B cell (primary cell): Measurements from ENCODE around the gene HBZ. TPM values are rescaled to one million over a fixed set of nuclear protein-coding genes. Genes with fewer than 3 reads are reported as not detected.

Source experiments
- ATAC-seq: fragments of 200-7000 bp; cut with Tn5 transposase; one replicate; pipeline ENCODE4 v1.10.0; 2021; ENCODE audit warnings: low read depth, mild to moderate bottlenecking, moderate number of reproducible peaks, moderate library complexity
- CTCF ChIA-PET: fragments of 350-600 bp; sonication (Branson Sonifier 250); formaldehyde crosslinking; loops from one replicate; lab custom pipeline; 2021; ENCODE audit warnings: antibody characterized with exemption, inconsistent platforms; lab: Charles Lee
- POLR2A ChIA-PET: fragments of 350-600 bp; sonication (Branson Sonifier 250); formaldehyde crosslinking; loops from one replicate; lab custom pipeline; 2021; ENCODE audit warnings: antibody characterized with exemption; lab: Charles Lee
- DNase-seq: peaks from one replicate; pipeline ENCODE4 v3.0.0; 2013
- H2AFZ ChIP-seq: 2 replicates; pipeline ENCODE4 v1.6.1; 2012; ENCODE audit warnings: mild to moderate bottlenecking, low read depth, low read length; ENCODE audit not compliant: insufficient read depth, poor library complexity, severe bottlenecking
- H3K27ac ChIP-seq, 2 donors: 1 replicate in 1 of 2; 2 replicates in 1 of 2; pipeline ENCODE4 v1.5.1; 2012 to 2013; ENCODE audit warnings: low read length in 2 of 2, mild to moderate bottlenecking in 2 of 2, moderate library complexity in 1 of 2
- H3K27me3 ChIP-seq, 4 experiments: fragments of 200-600 bp in 1 of 4; sonication (generic) in 1 of 4; replicated peaks in 1 of 4; 1 replicate in 2 of 4; 2 replicates in 2 of 4; pipeline versions ENCODE4 v1.6.1 to v1.7.0; 2013 to 2016; ENCODE audit warnings: low read length in 3 of 4, mild to moderate bottlenecking in 2 of 4, mixed read lengths in 1 of 4, moderate library complexity in 1 of 4; ENCODE audit not compliant: insufficient read depth in 4 of 4, control insufficient read depth in 3 of 4; ENCODE audit errors: control extremely low read depth in 1 of 4
- H3K36me3 ChIP-seq, 2 experiments: replicated peaks in 1 of 2; 1 replicate in 1 of 2; 2 replicates in 1 of 2; pipeline versions ENCODE4 v1.6.1 to v1.7.1; 2013; ENCODE audit warnings: low read length in 1 of 2; ENCODE audit not compliant: insufficient read depth in 2 of 2, control insufficient read depth in 1 of 2; ENCODE audit errors: control extremely low read depth in 1 of 2, extremely low read depth in 1 of 2
- H3K4me1 ChIP-seq, 2 donors: fragments of 200-600 bp in 1 of 2; sonication (generic) in 1 of 2; 1 replicate in 1 of 2; 2 replicates in 1 of 2; pipeline versions ENCODE4 v1.5.1 to v1.6.1; 2013 to 2017; ENCODE audit warnings: low read length in 2 of 2; ENCODE audit not compliant: control insufficient read depth in 2 of 2, insufficient read depth in 2 of 2
- H3K4me2 ChIP-seq: replicated peaks from 2 replicates; pipeline ENCODE3; 2012; ENCODE audit warnings: mild to moderate bottlenecking, low read depth, low read length; ENCODE audit not compliant: poor library complexity, severe bottlenecking
- H3K4me3 ChIP-seq, 5 experiments: fragments of 200-600 bp in 1 of 5; sonication (generic) in 1 of 5; 1 replicate in 3 of 5; 2 replicates in 2 of 5; pipeline versions ENCODE4 v1.5.1 to v1.7.0; 2011 to 2016; ENCODE audit warnings: low read length in 4 of 5, mild to moderate bottlenecking in 4 of 5, low read depth in 2 of 5, control low read depth in 1 of 5, moderate library complexity in 1 of 5; ENCODE audit not compliant: insufficient read depth in 1 of 5; ENCODE audit errors: control extremely low read depth in 1 of 5, extremely low read depth in 1 of 5
- H3K79me2 ChIP-seq: fragments of 200-600 bp; sonication (generic); one replicate; pipeline ENCODE4 v1.6.0; 2016; ENCODE audit warnings: low read length; ENCODE audit not compliant: control insufficient read depth, insufficient read depth
- H3K9ac ChIP-seq: fragments of 200-600 bp; sonication (generic); 2 replicates; pipeline ENCODE4 v1.6.1; 2017; ENCODE audit warnings: mild to moderate bottlenecking, low read length, moderate library complexity
- H3K9me3 ChIP-seq, 3 donors: one replicate each; pipeline versions ENCODE4 v1.6.1 to v1.7.1; 2013; ENCODE audit warnings: low read length in 2 of 3; ENCODE audit not compliant: control insufficient read depth in 2 of 3, insufficient read depth in 1 of 3; ENCODE audit errors: control extremely low read depth in 1 of 3
- H4K20me1 ChIP-seq: 2 replicates; pipeline ENCODE4 v1.6.0; 2012; ENCODE audit warnings: mild to moderate bottlenecking, low read length; ENCODE audit not compliant: insufficient read depth, control insufficient read depth, poor library complexity, severe bottlenecking
- H3K27ac Mint-ChIP-seq: one replicate; pipeline ENCODE4 v1.8.0; 2021; ENCODE audit warnings: mixed read lengths
- H3K27me3 Mint-ChIP-seq: one replicate; pipeline ENCODE4 v1.8.0; 2021; ENCODE audit warnings: mixed read lengths
- H3K4me1 Mint-ChIP-seq: one replicate; pipeline ENCODE4 v1.8.0; 2021; ENCODE audit warnings: mixed read lengths
- H3K4me3 Mint-ChIP-seq: one replicate; pipeline ENCODE4 v1.8.0; 2021; ENCODE audit warnings: mixed read lengths
- H3K9me3 Mint-ChIP-seq: one replicate; pipeline ENCODE4 v1.8.0; 2022; ENCODE audit warnings: mixed read lengths; ENCODE audit not compliant: insufficient read depth
- CTCF ChIP-seq: fragments of 200-600 bp; IDR thresholded peaks from one replicate; pipeline ENCODE4 v1.8.0; 2022; ENCODE audit warnings: antibody characterized with exemption, mild to moderate bottlenecking
- EZH2 ChIP-seq: IDR thresholded peaks from 2 replicates; pipeline ENCODE4 v1.6.1; 2012; ENCODE audit warnings: borderline replicate concordance, low read depth, mild to moderate bottlenecking, moderate library complexity, low read length; ENCODE audit not compliant: insufficient read depth, poor library complexity, severe bottlenecking
- WGBS: methylation state at CpG from one replicate; pipeline ENCODE4 v1.1.5; 2013; ENCODE audit warnings: missing lambda C conversion rate; ENCODE audit not compliant: insufficient coverage; 5-methylcytosine and 5-hydroxymethylcytosine counted together
- intact Hi-C: fragments of 100-400 bp; cut with micrococcal nuclease; formaldehyde crosslinking; loops from one replicate; pipeline ENCODE4 v1.10.0; 2022
- polyA plus RNA-seq: library from polyadenylated mRNA; depleted of rRNA; stranded (reverse); fragments of >200 nt; gene quantifications from 2 replicates; pipeline ENCODE4 v1.2.3, GENCODE V29; 2012
- total RNA-seq, 2 donors: library from RNA; stranded (reverse); fragments of 120-200 nt in 1 of 2; gene quantifications; 1 replicate in 1 of 2; 2 replicates in 1 of 2; pipeline versions ENCODE4 v1.2.3 to v1.2.4, GENCODE V29; 2013 to 2022

HBZ gene
- total and polyA plus RNA-seq, 2 donors (not counting 1 experiment from before 2014, with no cell fraction given), result not detected

GRCh38 chr16:154217-155030, 2.0 kb downstream of the HBZ start:
- Histone ChIP-seq H4K20me1 (no peaks in the 10 kb centered on the region), H3K79me2 (no peaks in the 10 kb centered on the region), H3K4me3 (peak overlapping the region in 4 of 5 experiments; percentile 27 to 44 (median 39)), H3K27ac (no peak overlapping the region), H3K4me1 (peaks cover 8% of the 10 kb centered on the region in 2 donors), H3K27me3 (peaks cover 0 to 27% (median 14%) of the 10 kb centered on the region in 4 experiments), H2AFZ (peak overlapping the region; percentile 70), H3K9me3 (peaks cover 0 to 8% (median 0%) of the 10 kb centered on the region in 3 donors), H3K4me2 (peak overlapping the region; percentile 92), H3K36me3 (no peaks in the 10 kb centered on the region), H3K9ac (peak overlapping the region; percentile 64)
- Mint-ChIP-seq H3K4me1 (peaks cover 9% of the 10 kb centered on the region), H3K27me3 (peaks cover 34% of the 10 kb centered on the region), H3K9me3 (no peaks in the 10 kb centered on the region), H3K27ac (no peak overlapping the region), H3K4me3 (peak overlapping the region; percentile 81)
- peak; percentile 42 for ATAC-seq
- CTCF ChIA-PET, result no interaction called here
- WGBS, result 5% methylated on average over 42 of the region's 59 CpGs
- POLR2A ChIA-PET, result no interaction called here
- TF ChIP-seq EZH2, result no peak
- TF ChIP-seq CTCF, result no peak
- peak; percentile 57 for DNase-seq
- intact Hi-C loops, result no loop called here

- Mint-ChIP-seq H3K9me3 (no peaks in the 10 kb centered on the region), H3K4me3 (peak overlapping the region; percentile 81), H3K27me3 (peaks cover 33% of the 10 kb centered on the region), H3K27ac (no peak overlapping the region), H3K4me1 (peaks cover 9% of the 10 kb centered on the region)
- peaks cover 0 to 27% (median 14%) of the 10 kb centered on the region in 4 experiments for H3K27me3 ChIP-seq
- peak overlapping the region in 2 of 5 experiments; percentile 43 to 44 for H3K4me3 ChIP-seq
- POLR2A ChIA-PET, result no interaction called here
- TF ChIP-seq EZH2 (no peak), CTCF (no peak)
- no peaks in the 10 kb centered on the region for H3K36me3 ChIP-seq
- H3K9ac ChIP-seq, result peak overlapping the region; percentile 64
- H2AFZ ChIP-seq, result peak overlapping the region; percentile 70
- H3K27ac ChIP-seq, result no peak overlapping the region
- no peak for ATAC-seq
- H3K79me2 ChIP-seq, result no peaks in the 10 kb centered on the region
- CTCF ChIA-PET, result no interaction called here
- no peaks in the 10 kb centered on the region for H4K20me1 ChIP-seq
- H3K4me1 ChIP-seq, result peaks cover 8% of the 10 kb centered on the region in 2 donors
- H3K4me2 ChIP-seq, result peak overlapping the region; percentile 92
- peaks cover 0 to 8% (median 0%) of the 10 kb centered on the region in 3 donors for H3K9me3 ChIP-seq
- intact Hi-C loops, result no loop called here
- WGBS, result 48% methylated on average over 4 of the region's 7 CpGs
- DNase-seq, result no peak
Measured at GRCh38 chr16:155031-155398, 2.6 kb downstream of the HBZ start.
